Activated CD4-positive, alpha-beta memory T cell treated with anti-CD3 and anti-CD28 coated beads, Interleukin-2, amount 10 ng/mL, durations not matched to agents 7 days and 5 days (primary cell): Measurements from ENCODE around the gene ERCC6L2. TPM values are rescaled to one million over a fixed set of nuclear protein-coding genes. Genes with fewer than 3 reads are reported as not detected.
A peak's percentile ranks its signal among the peaks of the same experiment; 100 is the strongest.

Experiments used
- CTCF ChIA-PET: fragments of 350-600 bp; sonication (Branson Sonifier 250); formaldehyde crosslinking; loops from one replicate; lab custom pipeline; 2021; ENCODE audit warnings: antibody characterized with exemption, inconsistent platforms; lab: Charles Lee
- POLR2A ChIA-PET: fragments of 350-600 bp; sonication (Branson Sonifier 250); formaldehyde crosslinking; loops from one replicate; lab custom pipeline; 2021; ENCODE audit warnings: antibody characterized with exemption; lab: Charles Lee
- DNase-seq: peaks from one replicate; pipeline ENCODE4 v3.0.0-alpha.2; 2020
- H3K27ac Mint-ChIP-seq: one replicate; pipeline ENCODE4 v1.8.0; 2021; ENCODE audit warnings: mild to moderate bottlenecking, mixed read lengths
- H3K27me3 Mint-ChIP-seq: one replicate; pipeline ENCODE4 v1.8.0; 2021; ENCODE audit warnings: mixed read lengths
- H3K36me3 Mint-ChIP-seq: one replicate; pipeline ENCODE4 v1.8.0; 2021; ENCODE audit warnings: low read depth, mixed read lengths
- H3K4me1 Mint-ChIP-seq: one replicate; pipeline ENCODE4 v1.8.0; 2021; ENCODE audit warnings: mixed read lengths
- H3K4me3 Mint-ChIP-seq: one replicate; pipeline ENCODE4 v1.8.0; 2021; ENCODE audit warnings: mild to moderate bottlenecking, mixed read lengths
- H3K9me3 Mint-ChIP-seq: one replicate; pipeline ENCODE4 v1.8.0; 2021; ENCODE audit warnings: mixed read lengths
- total RNA-seq, 2 experiments: library from RNA; stranded (reverse); gene quantifications; one replicate each; pipeline ENCODE4 v1.2.3, GENCODE V29; 2021

The ERCC6L2 gene
- total RNA-seq, 2 experiments from 2014 or later, result 27.7 to 28.5 TPM

DNA sequence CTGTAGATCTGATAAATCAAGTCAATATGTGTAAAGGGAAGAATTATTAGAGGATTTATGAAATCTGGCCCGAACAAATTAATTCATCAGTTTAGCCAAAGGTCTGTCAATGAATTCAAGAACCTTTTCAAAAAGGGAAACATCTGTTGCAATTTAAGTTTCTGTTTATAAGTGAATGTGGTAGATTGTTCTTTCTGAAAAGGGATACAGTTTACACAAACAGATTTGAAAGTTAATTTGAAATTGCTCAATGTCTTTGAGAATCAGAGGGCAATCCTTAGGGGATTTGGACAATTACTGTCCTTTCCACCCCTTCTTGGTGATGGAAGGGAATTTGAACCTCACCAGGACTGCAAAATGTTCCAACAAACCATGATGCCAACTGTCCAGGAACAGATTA, 29.7 kb upstream of the ERCC6L2 start:
- no peak overlapping the region for H3K4me3 Mint-ChIP-seq
- no peaks in the 10 kb centered on the region for H3K27me3 Mint-ChIP-seq
- H3K27ac Mint-ChIP-seq, result no peak overlapping the region
- DNase-seq, result no peak
- ChIA-PET POLR2A (no interaction called here), CTCF (no interaction called here)
- H3K9me3 Mint-ChIP-seq, result peaks cover 14% of the 10 kb centered on the region
- H3K36me3 Mint-ChIP-seq, result peaks cover 36% of the 10 kb centered on the region
- peaks cover under 1% of the 10 kb centered on the region for H3K4me1 Mint-ChIP-seq

DNA sequence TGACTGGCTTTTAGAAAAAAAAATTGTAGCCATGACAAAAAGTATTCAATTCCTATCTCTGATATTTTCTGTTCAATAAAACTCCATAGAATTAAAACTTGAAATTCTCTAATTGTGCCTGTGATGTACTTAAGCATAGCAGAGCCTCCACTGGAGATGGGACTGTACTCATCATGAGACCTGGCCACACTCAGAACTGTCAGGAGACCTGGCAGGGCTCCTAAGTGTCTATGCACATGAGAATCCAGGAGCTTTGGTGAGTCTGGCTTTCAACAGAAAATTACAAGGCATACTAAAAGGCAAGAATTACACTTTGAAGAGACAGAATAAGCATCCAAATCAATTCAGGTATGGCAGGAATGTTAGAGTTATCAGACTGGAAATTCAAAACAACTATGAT, 26.7 kb upstream of the ERCC6L2 start:
- Mint-ChIP-seq H3K4me3 (no peak overlapping the region), H3K4me1 (peaks cover 24% of the 10 kb centered on the region), H3K27me3 (no peaks in the 10 kb centered on the region), H3K9me3 (peaks cover 14% of the 10 kb centered on the region), H3K27ac (no peak overlapping the region), H3K36me3 (peaks cover 37% of the 10 kb centered on the region)
- ChIA-PET POLR2A (no interaction called here), CTCF (no interaction called here)
- no peak for DNase-seq

DNA sequence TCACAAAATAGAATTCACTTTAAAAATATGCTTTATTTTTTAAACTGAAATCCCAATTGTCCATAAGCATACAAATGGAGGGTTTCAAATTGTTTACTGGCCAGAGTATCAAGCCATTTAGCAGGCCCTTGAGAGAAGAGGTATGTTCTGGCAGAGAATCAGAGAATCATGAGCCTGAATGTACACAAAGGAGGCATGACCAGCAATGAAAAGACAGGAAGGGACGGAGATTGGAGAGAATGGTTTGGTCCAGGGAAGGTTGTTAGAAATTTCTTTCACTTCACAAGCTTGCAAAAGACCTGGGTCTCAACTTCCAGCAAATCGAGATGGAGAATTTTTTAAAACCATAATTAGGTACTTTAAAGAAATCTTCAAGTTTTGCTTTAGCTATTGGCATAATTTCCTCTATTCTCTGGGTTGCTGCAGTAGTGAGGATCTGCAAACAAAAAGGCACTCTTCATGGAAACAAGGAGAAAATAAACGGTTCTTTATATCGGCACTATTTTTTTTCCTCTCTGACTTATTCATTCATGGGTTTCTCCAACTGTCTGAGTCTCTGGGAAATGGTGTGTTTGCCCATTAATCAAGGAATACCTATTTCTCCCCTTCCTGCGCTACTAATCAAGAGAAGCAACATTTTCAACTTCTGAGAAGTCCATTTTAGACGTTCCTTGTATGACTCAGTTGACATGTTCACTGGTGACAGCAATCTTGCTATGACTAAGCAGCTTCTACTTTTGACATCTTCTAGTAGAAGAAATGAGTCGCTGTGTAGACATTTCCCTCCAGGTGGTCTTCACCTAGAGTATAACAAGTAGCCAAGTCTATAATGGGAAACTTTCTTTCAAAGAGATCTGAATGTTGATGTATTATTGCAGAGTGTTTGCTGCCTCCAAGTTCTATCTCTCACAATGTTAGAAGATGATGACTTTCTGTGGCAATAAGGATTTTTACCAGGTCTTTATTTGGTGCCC, 23.1 kb upstream of the ERCC6L2 start:
- H3K36me3 Mint-ChIP-seq, result peaks cover 34% of the 10 kb centered on the region
- H3K4me3 Mint-ChIP-seq, result peak overlapping the region; percentile 32
- no peaks in the 10 kb centered on the region for H3K27me3 Mint-ChIP-seq
- peak overlapping the region; percentile 29 for H3K27ac Mint-ChIP-seq
- DNase-seq, result no peak
- H3K4me1 Mint-ChIP-seq, result peaks cover 35% of the 10 kb centered on the region
- peaks cover 14% of the 10 kb centered on the region for H3K9me3 Mint-ChIP-seq
- POLR2A ChIA-PET, result interaction anchor here (2.9 to 5.4 kb wide), 2 partner anchors 23 to 29 kb away, joined by 16 to 46 read pairs; partner anchors contain the start of gene ERCC6L2
- CTCF ChIA-PET, result interaction anchor here (0.5 to 1.7 kb wide), 4 partner anchors 13 to 157 kb away, joined by 3 to 4 read pairs (median 3); partner anchors contain the start of gene ERCC6L2

DNA sequence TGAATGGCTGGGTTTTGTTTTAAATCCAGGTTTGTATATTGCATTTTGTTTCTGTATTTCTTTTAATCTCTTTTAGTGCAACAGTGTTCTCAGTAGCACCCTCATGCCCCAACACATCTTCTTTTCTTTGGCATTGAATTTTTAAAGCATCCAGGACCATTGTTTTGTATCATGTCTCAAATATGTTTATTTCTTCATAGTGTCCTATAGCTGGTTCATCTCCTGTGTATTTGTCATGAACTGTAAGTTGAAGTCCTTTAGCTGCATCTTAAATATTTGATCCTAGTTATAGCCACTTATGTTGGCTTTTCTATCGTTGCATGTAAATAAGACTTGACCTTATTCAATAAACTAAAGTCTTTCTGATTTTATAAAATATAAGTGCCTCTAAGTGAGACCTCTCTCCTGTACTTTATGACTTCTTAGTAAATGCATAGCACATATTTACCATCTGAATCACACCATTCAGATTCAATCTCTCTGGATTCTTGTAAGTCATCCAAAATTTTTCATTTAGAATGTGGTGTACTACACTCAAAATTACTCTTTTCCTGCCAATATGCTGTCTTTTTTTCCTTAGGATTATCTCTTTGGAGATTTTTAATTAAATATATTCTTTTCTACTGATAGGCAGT, 21.0 kb upstream of the ERCC6L2 start:
- H3K4me3 Mint-ChIP-seq, result no peak overlapping the region
- peaks cover 18% of the 10 kb centered on the region for H3K36me3 Mint-ChIP-seq
- ChIA-PET POLR2A (interaction anchor here (1.2 to 5.4 kb wide), 3 partner anchors 21 to 166 kb away, joined by 3 to 46 read pairs (median 16); partner anchors contain the start of gene ERCC6L2), CTCF (interaction anchor here (1.2 to 1.6 kb wide), 2 partner anchors 12 to 21 kb away, joined by 5 read pairs; partner anchors contain the start of gene ERCC6L2)
- no peak for DNase-seq
- no peaks in the 10 kb centered on the region for H3K27me3 Mint-ChIP-seq
- H3K4me1 Mint-ChIP-seq, result peaks cover 41% of the 10 kb centered on the region
- peaks cover 3% of the 10 kb centered on the region for H3K9me3 Mint-ChIP-seq
- H3K27ac Mint-ChIP-seq, result no peak overlapping the region

DNA sequence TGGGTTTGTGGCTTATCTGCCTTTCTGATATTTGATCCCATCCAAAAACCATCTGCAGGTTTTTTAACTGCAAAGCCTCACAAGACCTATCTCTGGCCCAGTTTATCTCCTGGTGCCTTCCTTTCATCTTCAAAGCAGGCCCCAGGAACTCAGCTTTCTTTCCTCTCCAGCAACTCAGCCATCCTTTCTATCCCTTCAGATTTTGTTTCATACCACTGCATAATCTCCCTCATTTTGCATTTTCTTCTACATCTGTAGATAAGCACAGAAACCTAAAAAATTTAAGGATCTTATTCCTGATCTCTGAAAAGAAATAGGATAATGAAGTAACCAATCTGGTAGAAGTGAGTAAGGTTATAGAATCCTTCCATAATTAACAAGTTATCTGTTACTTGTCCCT, 19.5 kb upstream of the ERCC6L2 start:
- H3K4me1 Mint-ChIP-seq, result peaks cover 38% of the 10 kb centered on the region
- DNase-seq, result no peak
- peaks cover 14% of the 10 kb centered on the region for H3K36me3 Mint-ChIP-seq
- ChIA-PET CTCF (interaction anchor here (1.6 kb wide), 1 partner anchor 11 kb away, joined by 5 read pairs; no protein-coding TSS in a partner anchor), POLR2A (interaction anchor here (5.4 kb wide), 1 partner anchor 19 kb away, joined by 46 read pairs; the partner anchor contains the start of gene ERCC6L2)
- no peak overlapping the region for H3K4me3 Mint-ChIP-seq
- no peaks in the 10 kb centered on the region for H3K27me3 Mint-ChIP-seq
- H3K27ac Mint-ChIP-seq, result no peak overlapping the region
- H3K9me3 Mint-ChIP-seq, result no peaks in the 10 kb centered on the region

DNA sequence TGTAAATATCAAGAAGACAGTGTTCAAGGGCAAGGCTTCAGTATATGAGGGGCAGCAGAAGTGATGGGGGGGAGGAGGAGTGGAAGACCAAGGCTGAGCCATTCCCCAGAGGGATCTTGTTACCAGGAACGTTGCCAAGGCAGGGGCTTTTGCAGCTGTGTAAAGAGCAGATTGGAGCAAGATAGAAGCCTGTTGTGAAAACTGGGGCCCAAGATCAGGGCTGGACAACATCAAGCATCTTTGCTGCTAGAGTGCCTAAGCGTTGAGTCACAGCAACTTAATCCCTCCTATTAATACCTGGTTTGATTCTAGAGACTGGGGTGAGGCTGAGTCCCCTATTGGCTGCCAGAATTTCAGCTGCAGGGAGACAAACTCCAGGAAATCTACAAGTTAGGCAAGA, 18.4 kb upstream of the ERCC6L2 start:
- peaks cover 17% of the 10 kb centered on the region for H3K36me3 Mint-ChIP-seq
- CTCF ChIA-PET, result interaction anchor here (1.1 kb wide), 1 partner anchor 10 kb away, joined by 4 read pairs; no protein-coding TSS in a partner anchor

DNA sequence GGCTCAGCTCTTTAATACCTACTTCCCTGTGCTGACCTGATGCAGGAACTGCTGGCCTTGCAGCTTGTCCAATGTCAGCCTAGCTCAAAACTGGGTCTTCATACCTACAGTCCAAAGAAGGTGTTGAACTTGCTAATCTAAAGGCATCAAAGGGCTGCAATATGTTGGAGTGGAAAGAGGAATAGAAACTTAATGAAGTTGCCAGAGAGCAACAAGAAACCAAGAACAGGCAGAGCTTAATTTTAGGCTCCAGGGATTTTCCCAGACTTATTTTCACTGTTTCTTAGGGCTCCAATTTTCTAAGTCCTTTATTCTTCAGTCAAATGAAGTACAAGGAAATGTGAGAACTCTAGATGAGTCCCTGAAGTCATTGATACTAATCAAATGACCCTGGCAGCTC, 17.6 kb upstream of the ERCC6L2 start:
- Mint-ChIP-seq H3K9me3 (peaks cover 13% of the 10 kb centered on the region), H3K27ac (no peak overlapping the region), H3K36me3 (peaks cover 22% of the 10 kb centered on the region), H3K4me3 (no peak overlapping the region), H3K27me3 (no peaks in the 10 kb centered on the region), H3K4me1 (peaks cover 23% of the 10 kb centered on the region)
- POLR2A ChIA-PET, result interaction anchor here (1.3 kb wide), 1 partner anchor 17 kb away, joined by 5 read pairs; the partner anchor contains the start of gene ERCC6L2
- DNase-seq, result no peak
- CTCF ChIA-PET, result interaction anchor here (1.0 to 1.1 kb wide), 2 partner anchors 9 to 13 kb away, joined by 3 to 4 read pairs; no protein-coding TSS in a partner anchor

More for the DNA sequence above, 18.4 kb upstream of the ERCC6L2 start:
- POLR2A ChIA-PET, result interaction anchor here (1.3 kb wide), 1 partner anchor 18 kb away, joined by 5 read pairs; the partner anchor contains the start of gene ERCC6L2
- Mint-ChIP-seq H3K4me1 (peaks cover 31% of the 10 kb centered on the region), H3K27ac (no peak overlapping the region), H3K9me3 (peaks cover 8% of the 10 kb centered on the region), H3K4me3 (no peak overlapping the region), H3K27me3 (no peaks in the 10 kb centered on the region)
- no peak for DNase-seq

DNA sequence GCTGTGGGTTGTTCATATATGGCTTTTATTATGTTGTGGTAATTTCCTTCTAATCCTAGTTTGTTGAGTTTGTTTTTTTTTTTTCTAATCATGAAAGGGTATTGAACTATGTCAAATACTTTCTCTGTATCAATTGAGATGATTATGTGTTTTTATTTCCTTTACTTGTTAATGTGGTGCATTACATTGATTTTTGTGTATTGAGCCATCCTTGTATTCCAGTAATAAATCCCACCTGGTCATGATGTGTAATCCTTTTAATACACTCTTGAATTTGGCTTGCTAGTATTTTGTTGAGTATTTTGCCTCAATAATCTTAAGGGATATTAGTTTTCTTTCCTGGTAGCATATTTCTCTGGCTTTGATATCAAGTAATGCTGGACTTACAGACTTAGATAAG, 13.1 kb upstream of the ERCC6L2 start:
- POLR2A ChIA-PET, result interaction anchor here (0.8 to 1.5 kb wide), 2 partner anchors 13 to 14 kb away, joined by 3 read pairs; partner anchors contain the start of gene ERCC6L2
- Mint-ChIP-seq H3K4me3 (no peak overlapping the region), H3K36me3 (peaks cover 30% of the 10 kb centered on the region), H3K9me3 (peaks cover 19% of the 10 kb centered on the region), H3K4me1 (peaks cover 6% of the 10 kb centered on the region), H3K27me3 (no peaks in the 10 kb centered on the region), H3K27ac (no peak overlapping the region)
- no peak for DNase-seq
- CTCF ChIA-PET, result no interaction called here

DNA sequence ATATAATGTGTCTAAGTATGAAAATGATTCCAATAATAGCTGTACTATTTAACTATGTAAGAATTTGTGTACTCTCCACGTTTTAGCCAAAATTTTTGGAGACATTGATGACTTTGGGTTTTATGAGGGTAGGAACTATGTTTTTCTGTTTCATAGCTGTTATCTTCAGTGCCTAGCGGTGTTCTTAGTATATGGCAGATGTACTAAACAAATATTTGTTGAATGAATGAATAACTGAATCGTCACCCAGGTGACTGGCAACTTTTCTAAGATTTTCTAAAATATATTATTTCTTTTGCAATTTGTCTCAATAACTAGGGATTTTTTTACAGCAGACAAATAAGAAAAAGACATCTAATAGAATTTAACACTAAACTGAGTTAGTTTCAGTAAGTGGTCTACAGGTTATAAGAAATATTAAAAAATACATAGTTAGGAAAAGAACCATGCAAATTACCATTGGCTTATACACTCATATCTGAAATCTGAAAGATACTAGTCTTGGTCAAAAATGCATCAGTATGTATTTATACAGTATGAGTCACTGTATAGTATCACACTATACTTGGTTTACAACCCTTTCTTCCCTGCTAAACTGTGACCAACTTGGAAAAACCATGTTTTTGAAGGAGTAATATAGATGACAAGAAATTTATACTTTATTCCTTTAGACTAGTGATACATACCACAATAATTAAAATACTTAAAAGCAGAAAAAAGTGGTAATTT, 10.5 kb upstream of the ERCC6L2 start:
- POLR2A ChIA-PET, result no interaction called here
- no peaks in the 10 kb centered on the region for H3K27me3 Mint-ChIP-seq
- H3K27ac Mint-ChIP-seq, result no peak overlapping the region
- no peak overlapping the region for H3K4me3 Mint-ChIP-seq
- DNase-seq, result no peak
- H3K36me3 Mint-ChIP-seq, result peaks cover 33% of the 10 kb centered on the region
- H3K4me1 Mint-ChIP-seq, result no peaks in the 10 kb centered on the region
- CTCF ChIA-PET, result interaction anchor here (1.4 kb wide), 1 partner anchor 12 kb away, joined by 4 read pairs; no protein-coding TSS in a partner anchor
- peaks cover 19% of the 10 kb centered on the region for H3K9me3 Mint-ChIP-seq

DNA sequence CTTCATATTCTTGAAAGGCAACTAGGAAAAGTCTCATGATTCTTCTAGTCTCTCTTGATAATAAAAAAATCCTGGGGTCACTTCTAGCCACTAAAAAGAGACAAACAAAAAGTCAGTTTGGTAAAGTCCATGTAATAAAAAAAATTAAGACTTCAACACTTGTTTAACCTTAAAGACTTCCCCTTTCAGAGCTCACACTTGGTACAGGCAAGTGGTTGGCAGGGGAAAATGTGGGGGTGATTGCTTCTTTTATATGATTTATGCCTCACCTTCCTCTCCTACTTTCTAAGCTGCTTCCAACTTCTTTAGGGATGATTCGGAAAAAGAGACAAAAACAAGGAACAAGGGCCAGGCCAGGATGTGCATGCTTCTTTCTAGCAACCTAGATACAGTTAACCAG, 5.1 kb upstream of the ERCC6L2 start:
- Mint-ChIP-seq H3K4me3 (no peak overlapping the region), H3K4me1 (peaks cover 15% of the 10 kb centered on the region), H3K9me3 (peaks cover 3% of the 10 kb centered on the region), H3K27me3 (no peaks in the 10 kb centered on the region), H3K36me3 (peaks cover 55% of the 10 kb centered on the region), H3K27ac (no peak overlapping the region)
- ChIA-PET CTCF (interaction anchor here (1.0 kb wide), 1 partner anchor 12 kb away, joined by 3 read pairs; no protein-coding TSS in a partner anchor), POLR2A (no interaction called here)
- no peak for DNase-seq

DNA sequence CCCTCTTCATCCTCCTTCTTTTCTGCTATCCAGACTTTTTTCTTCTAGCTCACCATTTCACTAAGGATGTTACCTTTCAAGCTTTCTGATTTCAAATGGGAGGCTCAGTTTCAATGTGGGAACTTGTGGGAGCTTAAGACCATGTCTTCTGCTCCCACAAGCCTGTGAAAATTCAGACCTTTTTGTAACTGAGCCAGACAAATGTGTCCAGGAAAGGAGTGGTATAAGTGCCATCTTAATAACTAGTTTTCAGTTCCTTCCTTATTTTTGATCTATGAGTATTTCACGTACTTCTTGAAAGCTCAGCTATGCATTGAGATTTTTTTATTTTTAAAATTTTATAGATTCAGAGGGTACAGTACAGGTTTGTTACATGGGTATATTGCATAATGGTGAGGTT, 4.6 kb upstream of the ERCC6L2 start:
- Mint-ChIP-seq H3K36me3 (peaks cover 55% of the 10 kb centered on the region), H3K27me3 (no peaks in the 10 kb centered on the region), H3K9me3 (peaks cover 3% of the 10 kb centered on the region), H3K4me1 (peaks cover 15% of the 10 kb centered on the region), H3K27ac (no peak overlapping the region), H3K4me3 (no peak overlapping the region)
- POLR2A ChIA-PET, result no interaction called here
- CTCF ChIA-PET, result interaction anchor here (1.0 kb wide), 1 partner anchor 13 kb away, joined by 3 read pairs; no protein-coding TSS in a partner anchor
- no peak for DNase-seq
